Activated T-helper 2 cell treated with anti-CD3 and anti-CD28 coated beads, Interferon-gamma antibody, Interleukin-2, Interleukin-4, amounts not matched to agents 10 μg/mL and 5 μg/mL and 100 μg/mL, durations not matched to agents 14 hours and 24 hours and 36 hours (primary cell): ENCODE data around the gene ARHGEF17. TPM values are rescaled to one million over a fixed set of nuclear protein-coding genes. Genes with fewer than 3 reads are reported as not detected.

Experiments used
- DNase-seq: peaks from one replicate; pipeline ENCODE4 v3.0.0; 2021; ENCODE audit warnings: low spot score
- H3K27ac Mint-ChIP-seq: one replicate; pipeline ENCODE4 v1.8.0; 2021; ENCODE audit warnings: mixed read lengths
- H3K27me3 Mint-ChIP-seq: one replicate; pipeline ENCODE4 v1.8.0; 2021; ENCODE audit warnings: low read depth, mixed read lengths
- H3K36me3 Mint-ChIP-seq: one replicate; pipeline ENCODE4 v1.8.0; 2021; ENCODE audit warnings: low read depth, mixed read lengths
- H3K4me1 Mint-ChIP-seq: one replicate; pipeline ENCODE4 v1.8.0; 2021; ENCODE audit warnings: low read depth, mixed read lengths
- H3K4me3 Mint-ChIP-seq: one replicate; pipeline ENCODE4 v1.8.0; 2021; ENCODE audit warnings: low read depth, mild to moderate bottlenecking, moderate library complexity, mixed read lengths
- H3K9me3 Mint-ChIP-seq: one replicate; pipeline ENCODE4 v1.8.0; 2021; ENCODE audit warnings: mixed read lengths
- intact Hi-C: fragments of 100-400 bp; cut with micrococcal nuclease; formaldehyde crosslinking; loops from one replicate; pipeline ENCODE4 v1.15.1; 2023
- total RNA-seq: library from RNA; stranded (reverse); gene quantifications from 2 replicates; pipeline ENCODE4 v1.2.3, GENCODE V29; 2022

Gene ARHGEF17
- total RNA-seq = 0.09 and 0.30 TPM in 2 replicates

DNA sequence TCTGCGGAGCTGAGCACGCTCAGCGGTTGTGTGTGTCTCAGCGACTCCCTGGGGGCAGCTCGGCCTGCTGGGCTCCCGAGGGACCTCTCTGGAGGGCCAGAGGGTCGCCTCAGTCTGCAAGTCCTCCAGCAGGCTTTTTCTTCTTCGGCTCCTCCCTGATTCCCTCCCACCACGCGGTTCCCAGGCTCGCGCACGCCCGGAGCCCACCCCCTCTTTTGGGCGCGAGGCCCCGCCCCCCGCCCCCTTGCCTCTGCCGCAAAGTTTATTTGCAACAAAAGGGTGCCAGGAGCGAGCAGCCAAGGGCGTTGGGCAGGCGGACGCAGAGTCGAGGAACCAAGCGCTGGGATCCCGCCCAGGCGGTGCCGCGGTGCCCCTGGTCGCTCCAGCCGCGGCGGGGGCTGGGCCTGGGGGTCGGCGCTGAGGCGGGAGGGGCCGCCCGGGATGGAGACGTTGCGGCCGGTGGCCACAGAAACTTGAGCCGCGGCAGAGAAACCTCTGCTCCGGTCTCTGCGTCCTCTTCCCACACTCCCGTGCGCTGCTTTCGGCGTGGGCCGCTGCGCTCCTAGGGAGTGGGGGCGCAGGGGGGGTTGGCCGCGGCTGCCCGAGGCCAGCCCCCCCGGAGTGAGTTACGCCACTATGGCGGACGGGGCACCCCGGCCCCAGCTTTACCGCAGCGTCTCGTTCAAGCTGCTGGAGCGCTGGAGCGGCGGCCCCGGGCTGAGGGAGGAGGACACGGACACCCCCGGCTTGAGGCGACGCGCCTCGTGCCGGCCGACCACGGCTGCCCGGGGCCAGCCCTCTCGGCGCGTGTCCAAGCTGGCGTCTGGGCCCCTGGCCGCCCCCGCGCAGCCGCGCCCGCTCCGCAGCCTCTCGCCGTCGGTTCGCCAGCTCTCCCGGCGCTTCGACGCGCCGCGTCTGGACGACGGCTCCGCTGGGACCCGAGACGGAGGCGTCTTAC lies at the start of gene ARHGEF17:
Gene ARHGEF17 (plus strand): TSS at position 274 of the 958 bp plus-strand sequence. CDS start 363 bp downstream, at position 637.
- no peak within 1 kb of the TSS for H3K27ac Mint-ChIP-seq

DNA sequence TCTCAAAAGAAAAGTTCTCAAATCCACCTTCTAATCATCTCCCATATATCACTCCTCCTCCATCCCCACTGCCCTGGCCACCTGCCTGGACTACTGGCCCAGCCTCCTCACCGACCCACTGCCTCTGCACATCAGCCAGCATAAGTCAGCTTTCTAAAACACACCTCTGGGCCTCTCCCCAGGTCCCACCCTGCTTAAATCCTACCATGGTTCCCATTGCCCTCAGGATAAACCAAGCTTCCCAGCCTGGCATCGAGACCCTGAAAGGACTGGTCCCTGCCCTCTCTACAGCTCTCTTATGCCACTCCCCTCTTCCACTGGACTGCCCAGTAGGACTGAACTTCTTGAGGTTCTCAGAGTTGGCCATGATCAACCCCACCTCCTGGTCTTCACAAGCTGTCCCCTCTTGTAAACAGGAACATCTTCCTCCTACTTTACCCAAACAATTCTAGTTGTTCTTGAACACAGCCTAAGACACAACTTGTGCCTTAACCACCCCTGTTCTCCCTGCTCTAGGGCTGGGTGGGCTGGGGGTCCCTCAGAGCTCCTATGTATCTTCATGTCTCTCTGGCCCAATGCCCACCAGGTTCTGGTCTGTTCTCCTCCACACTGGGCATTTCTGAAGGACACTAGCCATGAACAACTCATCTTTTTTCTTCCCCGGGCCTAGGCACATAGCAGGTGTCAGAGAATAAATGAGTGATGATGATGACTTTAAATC lies 48.5 kb upstream of the ARHGEF17 start:
- H3K4me3 Mint-ChIP-seq = no peak overlapping the region
- no peaks in the 10 kb centered on the region for H3K9me3 Mint-ChIP-seq
- intact Hi-C loops = no loop called here
- no peak for DNase-seq
- H3K27ac Mint-ChIP-seq = no peak overlapping the region
- peaks cover 26% of the 10 kb centered on the region for H3K27me3 Mint-ChIP-seq
- no peaks in the 10 kb centered on the region for H3K4me1 Mint-ChIP-seq
- H3K36me3 Mint-ChIP-seq = no peaks in the 10 kb centered on the region

More for the DNA sequence above, at the start of gene ARHGEF17:
- intact Hi-C loops = loop anchor here (5.0 kb wide), 2 partner anchors 69 to 84 kb away; partner anchors contain the start of gene RELT
- Mint-ChIP-seq H3K36me3 (no peaks in the 10 kb centered on the region), H3K9me3 (no peaks in the 10 kb centered on the region), H3K27me3 (peaks cover 42% of the 10 kb centered on the region), H3K4me1 (peaks cover 6% of the 10 kb centered on the region), H3K4me3 (peak within 1 kb of the TSS; percentile 86)
- no peak for DNase-seq

DNA sequence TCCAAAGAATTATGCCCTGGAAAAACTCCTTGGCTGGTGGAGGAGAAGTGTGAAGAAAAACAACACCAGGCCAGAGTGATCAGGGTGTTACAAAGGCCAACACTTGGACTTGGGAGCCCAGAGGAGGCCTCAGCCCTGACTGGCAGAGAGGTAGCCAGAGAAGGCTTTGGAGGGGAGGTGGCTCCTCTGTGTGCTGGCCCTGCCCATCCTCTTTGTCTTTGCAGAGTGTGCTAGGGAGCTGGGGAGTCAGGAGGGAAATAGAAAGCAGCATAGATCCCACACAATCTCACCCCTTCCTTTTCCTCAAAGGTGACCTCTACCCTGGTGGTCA lies 48.0 kb upstream of the ARHGEF17 start:
- H3K4me1 Mint-ChIP-seq = no peaks in the 10 kb centered on the region
- no peaks in the 10 kb centered on the region for H3K36me3 Mint-ChIP-seq
- H3K4me3 Mint-ChIP-seq = no peak overlapping the region
- no peak for DNase-seq
- intact Hi-C loops = no loop called here
- H3K27me3 Mint-ChIP-seq = peaks cover 31% of the 10 kb centered on the region
- H3K9me3 Mint-ChIP-seq = no peaks in the 10 kb centered on the region
- H3K27ac Mint-ChIP-seq = no peak overlapping the region

- Mint-ChIP-seq H3K4me3 (no peak overlapping the region), H3K36me3 (no peaks in the 10 kb centered on the region), H3K4me1 (no peaks in the 10 kb centered on the region), H3K9me3 (no peaks in the 10 kb centered on the region), H3K27me3 (peaks cover 46% of the 10 kb centered on the region), H3K27ac (no peak overlapping the region)
- intact Hi-C loops = no loop called here
- DNase-seq = no peak
These were observed 45.1 kb upstream of the ARHGEF17 start for GRCh38 chr11:73262851-73263495.

DNA sequence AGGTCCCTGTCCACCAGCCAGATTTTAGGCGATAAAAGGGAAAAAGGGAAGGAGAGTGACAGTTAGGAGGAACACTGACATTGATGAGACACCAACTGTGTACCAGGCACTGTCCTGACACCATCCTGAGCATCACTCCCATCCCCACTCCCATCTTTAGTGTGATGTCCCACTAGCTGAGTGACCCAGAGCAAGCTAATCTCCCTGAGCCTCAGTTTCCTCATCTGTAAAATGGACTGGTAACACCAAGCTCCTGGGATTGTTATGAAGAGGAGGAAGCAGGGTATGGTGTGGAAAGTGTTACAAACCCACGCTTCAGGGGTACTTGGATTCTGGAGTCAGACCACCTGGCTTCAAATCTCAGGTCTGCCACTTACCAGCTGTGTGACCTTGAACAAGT lies 44.4 kb upstream of the ARHGEF17 start:
- Mint-ChIP-seq H3K4me1 (no peaks in the 10 kb centered on the region), H3K27ac (no peak overlapping the region), H3K36me3 (no peaks in the 10 kb centered on the region), H3K9me3 (no peaks in the 10 kb centered on the region), H3K4me3 (no peak overlapping the region), H3K27me3 (peaks cover 46% of the 10 kb centered on the region)
- DNase-seq = no peak
- intact Hi-C loops = no loop called here

GRCh38 chr11:73265278-73265810 lies 42.7 kb upstream of the ARHGEF17 start:
- no peak overlapping the region for H3K4me3 Mint-ChIP-seq
- DNase-seq = no peak
- H3K36me3 Mint-ChIP-seq = no peaks in the 10 kb centered on the region
- peaks cover 42% of the 10 kb centered on the region for H3K27me3 Mint-ChIP-seq
- H3K9me3 Mint-ChIP-seq = no peaks in the 10 kb centered on the region
- H3K4me1 Mint-ChIP-seq = no peaks in the 10 kb centered on the region
- H3K27ac Mint-ChIP-seq = no peak overlapping the region
- intact Hi-C loops = no loop called here

GRCh38 chr11:73265853-73266645 lies 42.0 kb upstream of the ARHGEF17 start:
- H3K4me3 Mint-ChIP-seq = no peak overlapping the region
- peaks cover 42% of the 10 kb centered on the region for H3K27me3 Mint-ChIP-seq
- no peak for DNase-seq
- H3K9me3 Mint-ChIP-seq = no peaks in the 10 kb centered on the region
- H3K4me1 Mint-ChIP-seq = no peaks in the 10 kb centered on the region
- no peak overlapping the region for H3K27ac Mint-ChIP-seq
- H3K36me3 Mint-ChIP-seq = no peaks in the 10 kb centered on the region
- intact Hi-C loops = no loop called here

DNA sequence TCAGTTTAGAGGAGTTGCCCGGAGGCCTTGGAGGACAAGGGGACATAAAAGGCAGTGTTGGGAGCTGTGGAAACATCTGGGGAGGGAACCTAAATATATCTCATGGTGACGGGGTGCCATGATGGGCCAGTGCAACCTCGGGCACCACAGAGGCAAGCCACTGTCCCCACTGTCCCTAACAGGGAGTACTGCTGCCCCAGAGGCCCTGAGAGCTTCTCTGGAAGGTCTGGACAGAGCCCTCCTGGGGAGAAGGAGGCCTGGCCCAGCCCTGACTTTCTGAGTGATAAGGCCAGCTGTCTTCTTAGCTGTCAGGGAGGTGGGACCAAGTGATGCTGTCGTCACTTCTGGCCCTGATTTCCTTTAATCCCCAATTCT lies 41.4 kb upstream of the ARHGEF17 start:
- H3K9me3 Mint-ChIP-seq = no peaks in the 10 kb centered on the region

DNA sequence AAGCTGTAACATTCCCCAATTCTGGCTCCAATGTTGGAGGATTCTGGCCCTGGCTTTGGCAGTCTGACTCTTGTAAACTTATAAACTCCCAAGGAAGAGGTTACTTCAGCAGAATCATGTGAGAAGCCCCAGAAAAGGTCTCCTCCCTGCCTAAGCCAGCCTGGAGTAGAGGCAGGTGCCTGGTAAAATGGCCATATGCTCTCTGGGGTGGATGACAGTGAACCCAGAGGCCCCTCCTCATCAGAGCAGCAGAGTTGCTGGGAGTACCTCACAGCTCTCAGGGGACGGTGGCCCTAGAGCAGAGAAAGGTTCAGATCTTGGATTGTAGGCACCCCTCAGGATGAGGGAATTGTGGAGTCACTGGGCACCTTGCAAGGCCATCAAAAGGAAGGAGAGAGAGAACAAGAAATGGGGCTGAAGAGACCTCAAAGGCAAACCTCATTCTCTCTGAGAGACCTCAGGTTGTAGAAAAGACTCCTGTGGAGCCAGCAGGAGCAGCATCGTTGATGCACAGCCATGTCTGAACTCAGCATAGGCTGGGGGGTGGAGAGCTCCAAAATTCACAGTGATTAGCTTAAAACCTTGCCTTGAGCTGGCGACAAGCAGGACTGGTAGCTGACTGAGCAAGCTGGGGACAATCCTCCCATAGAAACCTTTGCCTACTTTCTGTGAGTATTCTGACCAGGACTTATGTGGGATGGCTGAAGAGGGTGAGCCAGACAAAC lies 40.8 kb upstream of the ARHGEF17 start:
- intact Hi-C loops = no loop called here
- Mint-ChIP-seq H3K4me3 (no peak overlapping the region), H3K27ac (no peak overlapping the region), H3K36me3 (no peaks in the 10 kb centered on the region), H3K27me3 (peaks cover 38% of the 10 kb centered on the region), H3K4me1 (no peaks in the 10 kb centered on the region), H3K9me3 (no peaks in the 10 kb centered on the region)
- DNase-seq = no peak

More for the DNA sequence above, 41.4 kb upstream of the ARHGEF17 start:
- Mint-ChIP-seq H3K4me1 (no peaks in the 10 kb centered on the region), H3K27ac (no peak overlapping the region), H3K4me3 (no peak overlapping the region), H3K27me3 (peaks cover 42% of the 10 kb centered on the region), H3K36me3 (no peaks in the 10 kb centered on the region)
- DNase-seq = no peak
- intact Hi-C loops = no loop called here

DNA sequence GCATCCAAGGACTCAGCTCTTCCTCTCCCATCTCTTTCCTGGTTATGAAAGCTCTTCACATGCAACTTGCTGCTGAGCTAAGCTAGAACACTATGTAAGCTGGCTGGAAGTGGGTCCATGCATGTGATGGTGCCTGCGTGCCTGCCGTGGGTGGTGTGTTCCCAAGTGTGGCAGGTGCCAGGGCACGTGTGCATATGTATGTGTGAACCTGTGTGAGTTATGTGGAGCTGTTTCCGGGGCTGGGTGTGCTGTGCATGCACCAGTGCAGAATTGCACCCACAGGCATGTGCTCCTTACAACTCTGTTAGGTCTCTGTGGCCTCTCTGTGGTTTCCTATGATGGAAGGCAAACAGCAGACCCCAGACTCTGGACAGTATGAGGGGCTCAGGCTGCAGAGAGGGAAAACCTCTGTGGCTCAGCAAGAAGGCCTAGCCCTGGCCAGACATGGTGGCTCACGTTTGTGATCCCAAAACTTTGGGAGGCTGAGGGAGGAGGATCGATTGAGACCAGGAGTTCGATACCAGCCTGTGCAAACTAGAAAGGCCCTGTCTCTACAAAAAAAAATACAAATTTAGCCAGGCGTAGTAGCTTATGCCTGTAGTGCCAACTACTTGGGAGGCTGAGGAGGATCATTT lies 40.1 kb upstream of the ARHGEF17 start:
- Mint-ChIP-seq H3K27ac (no peak overlapping the region), H3K27me3 (peaks cover 31% of the 10 kb centered on the region), H3K4me3 (no peak overlapping the region), H3K4me1 (no peaks in the 10 kb centered on the region), H3K36me3 (no peaks in the 10 kb centered on the region), H3K9me3 (no peaks in the 10 kb centered on the region)
- DNase-seq = no peak
- intact Hi-C loops = no loop called here

GRCh38 chr11:73268671-73269271 lies 39.3 kb upstream of the ARHGEF17 start:
- Mint-ChIP-seq H3K9me3 (no peaks in the 10 kb centered on the region), H3K4me1 (no peaks in the 10 kb centered on the region), H3K27me3 (peaks cover 24% of the 10 kb centered on the region), H3K36me3 (no peaks in the 10 kb centered on the region), H3K4me3 (no peak overlapping the region), H3K27ac (no peak overlapping the region)
- intact Hi-C loops = no loop called here
- DNase-seq = no peak
